HepG2 (cell line): ENCODE results near the gene GNG7. TPM values are rescaled to one million over a fixed set of nuclear protein-coding genes. Genes with fewer than 3 reads are reported as not detected.

Experiments used
- AHDC1 ChIP-seq: sonication (generic); formaldehyde crosslinking; IDR thresholded peaks from 2 replicates; pipeline ENCODE4 v1.5.1; 2020; ENCODE audit warnings: mild to moderate bottlenecking, missing genetic modification reagents, borderline replicate concordance
- ATF7-NPFF ChIP-seq: sonication (generic); formaldehyde crosslinking; IDR thresholded peaks from 2 replicates; pipeline ENCODE4 v1.8.1; 2023; ENCODE audit warnings: mild to moderate bottlenecking, low read depth, missing genetic modification reagents, moderate library complexity
- BRF2 ChIP-seq: sonication (generic); formaldehyde crosslinking; IDR thresholded peaks from 2 replicates; pipeline ENCODE4 v1.8.1; 2022; ENCODE audit warnings: mild to moderate bottlenecking, missing genetic modification reagents
- CREM ChIP-seq, 2 experiments: sonication (generic) in 1 of 2; formaldehyde crosslinking in 1 of 2; IDR thresholded peaks; 2 replicates each; pipeline versions ENCODE4 v1.4.0 to v1.6.1; 2016 to 2020; ENCODE audit warnings: antibody characterized with exemption in 1 of 2, mild to moderate bottlenecking in 1 of 2, missing genetic modification reagents in 1 of 2
- DPF2 ChIP-seq: sonication (generic); formaldehyde crosslinking; IDR thresholded peaks from 2 replicates; pipeline ENCODE4 v1.4.0; 2020; ENCODE audit warnings: mild to moderate bottlenecking, low read depth, missing genetic modification reagents, borderline replicate concordance
- DZIP1 ChIP-seq: sonication (generic); formaldehyde crosslinking; IDR thresholded peaks from 2 replicates; pipeline ENCODE4 v1.5.0; 2020; ENCODE audit warnings: mild to moderate bottlenecking, missing genetic modification reagents
- JUNB ChIP-seq: sonication (generic); formaldehyde crosslinking; IDR thresholded peaks from 2 replicates; pipeline ENCODE4 v1.8.0; 2022; ENCODE audit warnings: missing genetic modification reagents, mild to moderate bottlenecking, borderline replicate concordance
- KDM3A ChIP-seq: IDR thresholded peaks from 2 replicates; pipeline ENCODE4 v1.6.1; 2018; ENCODE audit warnings: low read depth, missing compliant biosample characterization
- KLF6 ChIP-seq: IDR thresholded peaks from 2 replicates; pipeline ENCODE4 v1.8.0; 2016; ENCODE audit warnings: missing biosample characterization, missing genetic modification reagents
- NPAS2 ChIP-seq: sonication (generic); formaldehyde crosslinking; IDR thresholded peaks from 2 replicates; pipeline ENCODE4 v1.8.0; 2022; ENCODE audit warnings: mild to moderate bottlenecking, missing genetic modification reagents, borderline replicate concordance
- RBFOX2 ChIP-seq: fragments of 200-400 bp; formaldehyde crosslinking; IDR thresholded peaks from 2 replicates; pipeline ENCODE4 v1.6.1; 2017; ENCODE audit warnings: low read depth, mild to moderate bottlenecking, low read length
- REL ChIP-seq: sonication (generic); formaldehyde crosslinking; conservative IDR thresholded peaks from 2 replicates; pipeline ENCODE4 v1.8.0; 2022; ENCODE audit warnings: mild to moderate bottlenecking, missing genetic modification reagents, moderate library complexity
- SOX13 ChIP-seq, 3 experiments: fragments of 450-650 bp in 1 of 3; sonication (generic) in 1 of 3; formaldehyde crosslinking in 1 of 3; IDR thresholded peaks in 2 of 3; conservative IDR thresholded peaks in 1 of 3; 2 replicates each; pipeline versions ENCODE4 v1.5.0 to v1.6.1; 2016 to 2020; ENCODE audit warnings: antibody characterized with exemption in 1 of 3, mild to moderate bottlenecking in 1 of 3, missing compliant biosample characterization in 1 of 3, missing genetic modification reagents in 1 of 3, moderate library complexity in 1 of 3
- SOX5 ChIP-seq: IDR thresholded peaks from 2 replicates; pipeline ENCODE4 v1.6.1; 2016; ENCODE audit warnings: borderline replicate concordance
- SP2 ChIP-seq: sonication (generic); formaldehyde crosslinking; IDR thresholded peaks from 2 replicates; pipeline ENCODE4 v1.5.1; 2020; ENCODE audit warnings: mild to moderate bottlenecking, missing genetic modification reagents
- ZKSCAN1 ChIP-seq: fragments of 150-350 bp; IDR thresholded peaks from 2 replicates; pipeline ENCODE4 v1.6.1; 2014; ENCODE audit warnings: low read length
- ZNF274 ChIP-seq: sonication (generic); formaldehyde crosslinking; IDR thresholded peaks from 2 replicates; pipeline ENCODE4 v1.5.1; 2020; ENCODE audit warnings: mild to moderate bottlenecking, missing genetic modification reagents
- ZNF496 ChIP-seq: sonication (generic); formaldehyde crosslinking; IDR thresholded peaks from 2 replicates; pipeline ENCODE4 v1.8.1; 2023; ENCODE audit warnings: mild to moderate bottlenecking, moderate library complexity, missing genetic modification reagents; ENCODE audit not compliant: insufficient replicate concordance
- ZNF550 ChIP-seq: sonication (generic); formaldehyde crosslinking; IDR thresholded peaks from 2 replicates; pipeline ENCODE4 v1.4.0; 2020; ENCODE audit warnings: mild to moderate bottlenecking, missing genetic modification reagents, borderline replicate concordance
- polyA plus RNA-seq, 8 experiments: library from polyadenylated mRNA; depleted of rRNA in 3 of 8; stranded (reverse) in 7 of 8; unstranded in 1 of 8; fragments of >200 nt; fragmentation: Illumina TruSeq in 4 of 8; extraction: Trizol in 4 of 8; gene quantifications; 2 replicates each; pipeline versions ENCODE4 v1.2.1 to v1.2.3, GENCODE V29; 2011 to 2016; ENCODE audit warnings: low read depth in 4 of 8, missing spikeins in 1 of 8, mixed read lengths in 1 of 8; ENCODE audit not compliant: insufficient read depth in 1 of 8
- total RNA-seq, 5 experiments: library from RNA; depleted of rRNA; stranded (reverse); fragments of >200 nt; fragmentation: Illumina TruSeq; extraction: Trizol; gene quantifications; 2 replicates each; pipeline ENCODE4 v1.2.3, GENCODE V29; 2016; ENCODE audit warnings: low read depth in 1 of 5

Gene GNG7
- total and polyA plus RNA-seq, 2 of the 13 experiments (the other 11 are each of a cell fraction or from before 2014, with no cell fraction given): 1.4 to 3.3 TPM

GRCh38 chr19:2555422-2556220, 146.9 kb downstream of the GNG7 start (continued):
- TF ChIP-seq REL (no peak), BRF2 (no peak), ATF7-NPFF (CRISPR knock-in tag) (no peak), RBFOX2 (no peak), DPF2 (CRISPR knock-in tag) (no peak), ZNF550 (CRISPR knock-in tag) (no peak), JUNB (CRISPR knock-in tag) (no peak), NPAS2 (CRISPR knock-in tag) (no peak), SOX13 (IDR thresholded peaks at IDR 0.05) (no peak), SOX13 (CRISPR knock-in tag; conservative IDR thresholded peaks at IDR 0.05 in 1 of 2, IDR thresholded peaks at IDR 0.05 in 1 of 2) (peak in 1 of 2 experiments; percentile 26; a peak in 1 of 4 replicates), AHDC1 (CRISPR knock-in tag) (no peak), CREM (IDR thresholded peaks at IDR 0.05) (peak; percentile 17; the same call in 1 of the 2 replicates), CREM (CRISPR knock-in tag; IDR thresholded peaks at IDR 0.05) (no peak), SP2 (CRISPR knock-in tag) (no peak), SOX5 (CRISPR knock-in tag) (peak; percentile 11; the same call in 1 of the 2 replicates), ZKSCAN1 (no peak), KDM3A (no peak), KLF6 (CRISPR knock-in tag) (no peak), ZNF496 (no peak), DZIP1 (CRISPR knock-in tag) (0 out of 2 replicates have a peak, but pooled peaks have one; percentile 71), ZNF274 (CRISPR knock-in tag) (0 out of 2 replicates have a peak, but pooled peaks have one; percentile 42)
